MM.1S (cell line): ENCODE results near the gene CFAP61.

Source experiments
- DNase-seq: peaks from one replicate; pipeline ENCODE4 v3.0.0-alpha.2; 2015
- H2AFZ ChIP-seq: fragments of 300-600 bp; sonication (generic); 2 replicates; pipeline ENCODE4 v1.6.0; 2016; ENCODE audit warnings: antibody characterized with exemption, low read length
- H3F3A ChIP-seq: fragments of 300-600 bp; sonication (generic); 2 replicates; pipeline ENCODE4 v1.6.1; 2016; ENCODE audit warnings: mild to moderate bottlenecking, antibody characterized with exemption, low read length, moderate library complexity, mixed read lengths; ENCODE audit not compliant: insufficient read depth
- H3K27ac ChIP-seq: fragments of 300-600 bp; sonication (generic); 2 replicates; pipeline ENCODE4 v1.5.1; 2016; ENCODE audit warnings: mild to moderate bottlenecking, low read length
- H3K27me3 ChIP-seq: fragments of 300-600 bp; sonication (generic); replicated peaks from 2 replicates; pipeline ENCODE4 v1.6.0; 2016; ENCODE audit warnings: low read length; ENCODE audit not compliant: insufficient read depth
- H3K36me3 ChIP-seq: fragments of 300-600 bp; sonication (generic); replicated peaks from 2 replicates; pipeline ENCODE4 v1.6.1; 2016; ENCODE audit warnings: mild to moderate bottlenecking, low read length, mixed read lengths; ENCODE audit not compliant: insufficient read depth
- H3K4me1 ChIP-seq: fragments of 300-600 bp; sonication (generic); 2 replicates; pipeline ENCODE4 v1.6.1; 2016; ENCODE audit warnings: low read length, mixed read lengths
- H3K4me2 ChIP-seq: fragments of 300-600 bp; sonication (generic); 2 replicates; pipeline ENCODE4 v1.6.0; 2016; ENCODE audit warnings: low read depth, low read length
- H3K4me3 ChIP-seq: fragments of 300-600 bp; sonication (generic); 2 replicates; pipeline ENCODE4 v1.5.1; 2016; ENCODE audit warnings: low read length, mixed read lengths
- H3K79me2 ChIP-seq: fragments of 300-600 bp; sonication (generic); 2 replicates; pipeline ENCODE4 v1.6.1; 2016; ENCODE audit warnings: mixed run types, low read length, mixed read lengths
- H3K9ac ChIP-seq: fragments of 300-600 bp; sonication (generic); 2 replicates; pipeline ENCODE4 v1.6.1; 2016; ENCODE audit warnings: low read length, mixed read lengths
- H3K9me2 ChIP-seq: fragments of 300-600 bp; sonication (generic); replicated peaks from 2 replicates; pipeline ENCODE4 v1.6.1; 2016; ENCODE audit warnings: mild to moderate bottlenecking, low read length, mixed read lengths; ENCODE audit not compliant: insufficient read depth
- H3K9me3 ChIP-seq: fragments of 300-600 bp; sonication (generic); replicated peaks from 2 replicates; pipeline ENCODE4 v1.6.1; 2016; ENCODE audit warnings: mild to moderate bottlenecking, low read length, mixed read lengths; ENCODE audit not compliant: insufficient read depth
- H4K20me1 ChIP-seq: fragments of 300-600 bp; sonication (generic); 2 replicates; pipeline ENCODE4 v1.6.1; 2016; ENCODE audit warnings: mild to moderate bottlenecking, low read length, moderate library complexity, mixed read lengths; ENCODE audit not compliant: insufficient read depth
- CTCF ChIP-seq: fragments of 300-600 bp; sonication (generic); IDR thresholded peaks from 2 replicates; pipeline ENCODE4 v1.5.1; 2016; ENCODE audit warnings: antibody characterized with exemption, low read length, mixed read lengths
- EZH2 ChIP-seq: fragments of 300-600 bp; sonication (generic); optimal IDR thresholded peaks from 2 replicates; pipeline ENCODE3; 2017; ENCODE audit warnings: low read depth, mild to moderate bottlenecking, antibody characterized with exemption, low read length, mixed read lengths
- EZH2phosphoT487 ChIP-seq: fragments of 300-600 bp; sonication (generic); IDR thresholded peaks from 2 replicates; pipeline ENCODE4 v1.6.1; 2018; ENCODE audit warnings: antibody characterized with exemption, low read length

Gene CFAP61

GRCh38 chr20:20321917-20322316 lies 269.6 kb downstream of the CFAP61 start:
- no peak overlapping the region for H3K4me3 ChIP-seq
- no peak overlapping the region for H3K27ac ChIP-seq
- H4K20me1 ChIP-seq: no peaks in the 10 kb centered on the region
- H2AFZ ChIP-seq: no peak overlapping the region
- no peaks in the 10 kb centered on the region for H3K9me2 ChIP-seq
- no peaks in the 10 kb centered on the region for H3K9me3 ChIP-seq
- H3K36me3 ChIP-seq: no peaks in the 10 kb centered on the region
- H3K4me1 ChIP-seq: no peaks in the 10 kb centered on the region
- no peaks in the 10 kb centered on the region for H3F3A ChIP-seq
- H3K79me2 ChIP-seq: no peaks in the 10 kb centered on the region
- H3K9ac ChIP-seq: no peak overlapping the region
- DNase-seq: no peak
- no peaks in the 10 kb centered on the region for H3K27me3 ChIP-seq
- H3K4me2 ChIP-seq: no peak overlapping the region
- TF ChIP-seq EZH2: no peak
- TF ChIP-seq CTCF: no peak
- TF ChIP-seq EZH2phosphoT487: no peak

GRCh38 chr20:20322912-20323311 lies 270.6 kb downstream of the CFAP61 start:
- Histone ChIP-seq H3F3A (no peaks in the 10 kb centered on the region), H3K27ac (no peak overlapping the region), H3K9me3 (no peaks in the 10 kb centered on the region), H2AFZ (no peak overlapping the region), H3K4me3 (no peak overlapping the region), H3K4me1 (peaks cover 2% of the 10 kb centered on the region; the same call in 1 of the 2 replicates), H3K27me3 (no peaks in the 10 kb centered on the region), H3K36me3 (no peaks in the 10 kb centered on the region), H4K20me1 (no peaks in the 10 kb centered on the region), H3K9me2 (no peaks in the 10 kb centered on the region), H3K9ac (no peak overlapping the region), H3K4me2 (no peak overlapping the region), H3K79me2 (no peaks in the 10 kb centered on the region)
- TF ChIP-seq EZH2 (no peak), CTCF (no peak), EZH2phosphoT487 (no peak)
- no peak for DNase-seq

- no peak for TF ChIP-seq CTCF
- no peak for TF ChIP-seq EZH2phosphoT487
- TF ChIP-seq EZH2: no peak
- peaks cover 10% of the 10 kb centered on the region; the same call in 1 of the 2 replicates for H3K4me1 ChIP-seq
- H3K9me2 ChIP-seq: no peaks in the 10 kb centered on the region
- H4K20me1 ChIP-seq: no peaks in the 10 kb centered on the region
- no peaks in the 10 kb centered on the region for H3K36me3 ChIP-seq
- H3K4me3 ChIP-seq: no peak overlapping the region
- no peak overlapping the region for H3K9ac ChIP-seq
- H3K27ac ChIP-seq: no peak overlapping the region
- DNase-seq: no peak
- H3K79me2 ChIP-seq: no peaks in the 10 kb centered on the region
- H3K4me2 ChIP-seq: no peak overlapping the region
- H3K9me3 ChIP-seq: no peaks in the 10 kb centered on the region
- no peaks in the 10 kb centered on the region for H3F3A ChIP-seq
- no peak overlapping the region for H2AFZ ChIP-seq
- H3K27me3 ChIP-seq: no peaks in the 10 kb centered on the region
Measured at GRCh38 chr20:20327746-20328145, 275.4 kb downstream of the CFAP61 start.

GRCh38 chr20:20329564-20329963 lies 277.2 kb downstream of the CFAP61 start:
- no peaks in the 10 kb centered on the region for H3K27me3 ChIP-seq
- TF ChIP-seq EZH2 (no peak), EZH2phosphoT487 (no peak), CTCF (no peak)
- no peak overlapping the region for H3K4me2 ChIP-seq
- H3K9ac ChIP-seq: no peak overlapping the region
- no peaks in the 10 kb centered on the region for H3K9me3 ChIP-seq
- DNase-seq: no peak
- peaks cover 21% of the 10 kb centered on the region for H3K4me1 ChIP-seq
- H3F3A ChIP-seq: peaks cover 5% of the 10 kb centered on the region
- H3K9me2 ChIP-seq: no peaks in the 10 kb centered on the region
- no peak overlapping the region for H3K27ac ChIP-seq
- H2AFZ ChIP-seq: no peak overlapping the region
- no peak overlapping the region for H3K4me3 ChIP-seq
- no peaks in the 10 kb centered on the region for H4K20me1 ChIP-seq
- no peaks in the 10 kb centered on the region for H3K36me3 ChIP-seq
- no peaks in the 10 kb centered on the region for H3K79me2 ChIP-seq
